Measurements from ENCODE around the gene WIZ. TPM values are rescaled to one million over a fixed set of nuclear protein-coding genes. Genes with fewer than 3 reads are reported as not detected.

The WIZ gene
- total and polyA plus RNA-seq, 9 of the 15 experiments (the other 6 are each of a cell fraction or from before 2014, with no cell fraction given) = 0.06 to 37.5 (median 4.8) TPM

DNA sequence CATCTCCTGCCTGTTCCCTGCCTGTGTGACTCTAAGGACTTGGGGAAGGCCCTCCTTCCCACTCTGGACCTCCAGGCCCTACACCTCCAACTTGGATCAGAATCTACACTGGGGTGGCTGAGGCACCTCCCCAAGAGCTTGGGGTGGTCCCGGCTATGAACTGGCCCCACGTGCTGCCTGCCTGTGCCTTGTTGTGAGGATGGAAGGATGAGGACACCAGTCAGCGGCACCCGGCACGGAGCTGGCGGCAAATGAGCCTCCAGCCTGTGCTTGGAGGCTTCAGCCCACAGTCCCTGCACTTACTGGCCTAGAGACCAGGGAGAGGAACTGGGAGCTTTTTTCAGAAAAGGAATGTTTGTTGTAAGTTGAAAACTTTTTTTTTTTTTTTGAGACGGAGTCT is 78.6 kb downstream of the WIZ start:
- Histone ChIP-seq H3K4me2 (ENCODE audit: insufficient read depth, low read length) (no peak overlapping the region), H3K9me3 (replicated peaks; ENCODE audit: control insufficient read depth, insufficient read depth, low read depth, low read length) (no peaks in the 10 kb centered on the region), H3K79me2 (ENCODE audit: control insufficient read depth, insufficient read depth, low read length) (peaks cover 31% of the 10 kb centered on the region), H4K20me1 (replicated peaks; ENCODE audit: control insufficient read depth, insufficient read depth, low read length) (peaks cover 15% of the 10 kb centered on the region), H3K4me1 (replicated peaks in 1 of 2; ENCODE audit: control insufficient read depth in 2 of 2, insufficient read depth in 2 of 2, low read length in 2 of 2) (peaks cover 0 to 28% of the 10 kb centered on the region in 2 experiments; a peak in 3 of 5 replicates), H3K9me1 (ENCODE audit: control insufficient read depth, insufficient read depth, low read length) (peaks cover 3% of the 10 kb centered on the region), H3K27me3 (ENCODE audit: control insufficient read depth in 2 of 2, insufficient read depth in 2 of 2, low read length in 2 of 2) (no peaks in the 10 kb centered on the region), H3K36me3 (ENCODE audit: control insufficient read depth, insufficient read depth, low read length) (peaks cover 93% of the 10 kb centered on the region; the same call in 2 of the 3 replicates), H3K4me3 (no peak overlapping the region), H2AFZ (ENCODE audit: low read depth, low read length) (no peak overlapping the region), H3K9ac (ENCODE audit: insufficient read depth in 1 of 2, low read depth in 2 of 2, low read length in 2 of 2) (peak overlapping the region in 1 of 2 experiments; percentile 35; a peak in 1 of 4 replicates), H3K27ac (ENCODE audit: extremely low read depth, low read depth, low read length) (no peak overlapping the region)
- no peak for DNase-seq (ENCODE audit: extremely low read depth in 1 of 4, low spot score in 3 of 4)
- FAIRE-seq = no peak
- in situ Hi-C loops (cut with MboI) (no loop called here), intact Hi-C loops (cut with micrococcal nuclease) (no loop called here)
- ChIA-PET CTCF (ENCODE audit: low intra/inter-chr PET ratio) (no interaction called here), POLR2A (interaction anchor here (0.6 to 3.4 kb wide), 5 partner anchors 8 to 120 kb away, joined by 3 to 21 read pairs (median 5); partner anchors contain the start of gene AKAP8)
- no peak for TF ChIP-seq FOXJ2 (tag; IDR thresholded peaks at IDR 0.05)
- TF ChIP-seq, protein P1, sequence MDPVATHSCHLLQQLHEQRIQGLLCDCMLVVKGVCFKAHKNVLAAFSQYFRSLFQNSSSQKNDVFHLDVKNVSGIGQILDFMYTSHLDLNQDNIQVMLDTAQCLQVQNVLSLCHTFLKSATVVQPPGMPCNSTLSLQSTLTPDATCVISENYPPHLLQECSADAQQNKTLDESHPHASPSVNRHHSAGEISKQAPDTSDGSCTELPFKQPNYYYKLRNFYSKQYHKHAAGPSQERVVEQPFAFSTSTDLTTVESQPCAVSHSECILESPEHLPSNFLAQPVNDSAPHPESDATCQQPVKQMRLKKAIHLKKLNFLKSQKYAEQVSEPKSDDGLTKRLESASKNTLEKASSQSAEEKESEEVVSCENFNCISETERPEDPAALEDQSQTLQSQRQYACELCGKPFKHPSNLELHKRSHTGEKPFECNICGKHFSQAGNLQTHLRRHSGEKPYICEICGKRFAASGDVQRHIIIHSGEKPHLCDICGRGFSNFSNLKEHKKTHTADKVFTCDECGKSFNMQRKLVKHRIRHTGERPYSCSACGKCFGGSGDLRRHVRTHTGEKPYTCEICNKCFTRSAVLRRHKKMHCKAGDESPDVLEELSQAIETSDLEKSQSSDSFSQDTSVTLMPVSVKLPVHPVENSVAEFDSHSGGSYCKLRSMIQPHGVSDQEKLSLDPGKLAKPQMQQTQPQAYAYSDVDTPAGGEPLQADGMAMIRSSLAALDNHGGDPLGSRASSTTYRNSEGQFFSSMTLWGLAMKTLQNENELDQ (CRISPR knock-in tag; IDR thresholded peaks at IDR 0.05; ENCODE audit: borderline replicate concordance) = no peak
- no peak for TF ChIP-seq NFATC3 (IDR thresholded peaks at IDR 0.05)
- TF ChIP-seq, protein P2, sequence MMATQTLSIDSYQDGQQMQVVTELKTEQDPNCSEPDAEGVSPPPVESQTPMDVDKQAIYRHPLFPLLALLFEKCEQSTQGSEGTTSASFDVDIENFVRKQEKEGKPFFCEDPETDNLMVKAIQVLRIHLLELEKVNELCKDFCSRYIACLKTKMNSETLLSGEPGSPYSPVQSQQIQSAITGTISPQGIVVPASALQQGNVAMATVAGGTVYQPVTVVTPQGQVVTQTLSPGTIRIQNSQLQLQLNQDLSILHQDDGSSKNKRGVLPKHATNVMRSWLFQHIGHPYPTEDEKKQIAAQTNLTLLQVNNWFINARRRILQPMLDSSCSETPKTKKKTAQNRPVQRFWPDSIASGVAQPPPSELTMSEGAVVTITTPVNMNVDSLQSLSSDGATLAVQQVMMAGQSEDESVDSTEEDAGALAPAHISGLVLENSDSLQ (IDR thresholded peaks at IDR 0.05) = no peak
- TF ChIP-seq, protein P3, sequence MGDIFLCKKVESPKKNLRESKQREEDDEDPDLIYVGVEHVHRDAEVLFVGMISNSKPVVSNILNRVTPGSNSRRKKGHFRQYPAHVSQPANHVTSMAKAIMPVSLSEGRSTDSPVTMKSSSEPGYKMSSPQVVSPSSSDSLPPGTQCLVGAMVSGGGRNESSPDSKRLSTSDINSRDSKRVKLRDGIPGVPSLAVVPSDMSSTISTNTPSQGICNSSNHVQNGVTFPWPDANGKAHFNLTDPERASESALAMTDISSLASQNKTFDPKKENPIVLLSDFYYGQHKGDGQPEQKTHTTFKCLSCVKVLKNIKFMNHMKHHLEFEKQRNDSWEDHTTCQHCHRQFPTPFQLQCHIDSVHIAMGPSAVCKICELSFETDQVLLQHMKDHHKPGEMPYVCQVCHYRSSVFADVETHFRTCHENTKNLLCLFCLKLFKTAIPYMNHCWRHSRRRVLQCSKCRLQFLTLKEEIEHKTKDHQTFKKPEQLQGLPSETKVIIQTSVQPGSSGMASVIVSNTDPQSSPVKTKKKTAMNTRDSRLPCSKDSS (IDR thresholded peaks at IDR 0.05; ENCODE audit: low read depth, partially characterized antibody) = no peak
- TF ChIP-seq SREBF1 (IDR thresholded peaks at IDR 0.05; ENCODE audit: borderline replicate concordance, low read depth, low read length) = no peak
- TF ChIP-seq, protein P4, sequence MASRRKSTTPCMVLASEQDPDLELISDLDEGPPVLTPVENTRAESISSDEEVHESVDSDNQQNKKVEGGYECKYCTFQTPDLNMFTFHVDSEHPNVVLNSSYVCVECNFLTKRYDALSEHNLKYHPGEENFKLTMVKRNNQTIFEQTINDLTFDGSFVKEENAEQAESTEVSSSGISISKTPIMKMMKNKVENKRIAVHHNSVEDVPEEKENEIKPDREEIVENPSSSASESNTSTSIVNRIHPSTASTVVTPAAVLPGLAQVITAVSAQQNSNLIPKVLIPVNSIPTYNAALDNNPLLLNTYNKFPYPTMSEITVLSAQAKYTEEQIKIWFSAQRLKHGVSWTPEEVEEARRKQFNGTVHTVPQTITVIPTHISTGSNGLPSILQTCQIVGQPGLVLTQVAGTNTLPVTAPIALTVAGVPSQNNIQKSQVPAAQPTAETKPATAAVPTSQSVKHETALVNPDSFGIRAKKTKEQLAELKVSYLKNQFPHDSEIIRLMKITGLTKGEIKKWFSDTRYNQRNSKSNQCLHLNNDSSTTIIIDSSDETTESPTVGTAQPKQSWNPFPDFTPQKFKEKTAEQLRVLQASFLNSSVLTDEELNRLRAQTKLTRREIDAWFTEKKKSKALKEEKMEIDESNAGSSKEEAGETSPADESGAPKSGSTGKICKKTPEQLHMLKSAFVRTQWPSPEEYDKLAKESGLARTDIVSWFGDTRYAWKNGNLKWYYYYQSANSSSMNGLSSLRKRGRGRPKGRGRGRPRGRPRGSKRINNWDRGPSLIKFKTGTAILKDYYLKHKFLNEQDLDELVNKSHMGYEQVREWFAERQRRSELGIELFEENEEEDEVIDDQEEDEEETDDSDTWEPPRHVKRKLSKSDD (conservative IDR thresholded peaks at IDR 0.05; ENCODE audit: low read length) = no peak
- TF ChIP-seq HMG20A (CRISPR knock-in tag; conservative IDR thresholded peaks at IDR 0.05) = no peak
- no peak for TF ChIP-seq E2F3 (CRISPR knock-in tag; IDR thresholded peaks at IDR 0.05)
- no peak for ATAC-seq
- 100% methylated on average over 5 of the region's 7 CpGs for WGBS (ENCODE audit: insufficient coverage, low coverage, missing lambda C conversion rate)
- BruUV-seq (replicated peaks) = no TSS peak

Measured in K562 (cell line).